ENCODE measurements around the gene EQTN. TPM values are rescaled to one million over a fixed set of nuclear protein-coding genes. Genes with fewer than 3 reads are reported as not detected.
A peak's percentile ranks its signal among the peaks of the same experiment; 100 is the strongest.

EQTN gene
- total and polyA plus RNA-seq, 2 of the 8 experiments (the other 6 are each of a cell fraction or from before 2014, with no cell fraction given): 0.23 TPM; not detected in 1

- Histone ChIP-seq H3K18ac (ENCODE audit: extremely low read depth, low read length) (no peak overlapping the region), H3K4me1 (replicated peaks in 1 of 4; ENCODE audit: control insufficient read depth in 3 of 4, insufficient read depth in 4 of 4, low read length in 3 of 4) (peaks cover 2 to 11% (median 7%) of the 10 kb centered on the region in 4 experiments; a peak in 4 of 7 replicates), H3K79me2 (ENCODE audit: control insufficient read depth in 1 of 2, insufficient read depth in 2 of 2, low read length in 2 of 2) (no peaks in the 10 kb centered on the region), H3K9ac (replicated peaks in 1 of 4; ENCODE audit: extremely low read depth in 1 of 4, low read depth in 3 of 4, low read length in 3 of 4) (no peak overlapping the region), H3K27ac (ENCODE audit: low read depth, low read length) (no peak overlapping the region; the same call in 1 of the 2 replicates), H2BK5ac (ENCODE audit: low read depth, low read length) (no peak overlapping the region), H3K4me3 (ENCODE audit: extremely low read depth in 1 of 4, insufficient read depth in 2 of 4, low read depth in 3 of 4, low read length in 4 of 4) (no peak overlapping the region), H2BK120ac (replicated peaks; ENCODE audit: low read depth, low read length) (no peak overlapping the region), H3K14ac (ENCODE audit: insufficient read length) (no peak overlapping the region), H2BK12ac (ENCODE audit: low read depth, low read length) (no peak overlapping the region), H2AFZ (ENCODE audit: low read length) (no peak overlapping the region), H3K23ac (ENCODE audit: insufficient read length) (no peak overlapping the region), H2AK5ac (ENCODE audit: low read depth, low read length) (no peak overlapping the region), H4K91ac (replicated peaks; ENCODE audit: insufficient read length, low read length) (peak overlapping the region; percentile 5), H3K4me2 (ENCODE audit: insufficient read depth in 1 of 2, low read depth in 2 of 2, low read length in 2 of 2) (no peak overlapping the region), H2BK20ac (ENCODE audit: low read length) (no peak overlapping the region), H4K20me1 (replicated peaks in 1 of 2; ENCODE audit: control insufficient read depth in 1 of 2, insufficient read depth in 2 of 2, low read length in 2 of 2) (no peaks in the 10 kb centered on the region), H3K23me2 (ENCODE audit: low read depth, low read length) (no peaks in the 10 kb centered on the region), H3K9me3 (ENCODE audit: insufficient read depth in 2 of 2, low read depth in 1 of 2, low read length in 1 of 2) (peaks cover 0 to 8% of the 10 kb centered on the region in 2 experiments; a peak in 1 of 4 replicates), H2BK15ac (ENCODE audit: low read length) (no peak overlapping the region), H3K27me3 (replicated peaks in 1 of 4; ENCODE audit: control insufficient read depth in 3 of 4, extremely low read depth in 1 of 4, insufficient read depth in 3 of 4, low read length in 3 of 4) (no peaks in the 10 kb centered on the region), H3K79me1 (ENCODE audit: low read depth, low read length) (no peaks in the 10 kb centered on the region), H3K4ac (replicated peaks; ENCODE audit: insufficient read length, low read depth, low read length) (no peak overlapping the region), H4K8ac (ENCODE audit: extremely low read depth, insufficient read depth, low read length) (no peak overlapping the region; the same call in 1 of the 2 replicates), H3K56ac (replicated peaks; ENCODE audit: insufficient read length, low read depth, low read length) (no peak overlapping the region), H4K5ac (ENCODE audit: insufficient read length, low read depth, low read length) (no peak overlapping the region), H3K36me3 (ENCODE audit: control insufficient read depth in 2 of 4, insufficient read depth in 4 of 4, low read length in 3 of 4) (0 out of 8 replicates have a peak, but pooled peaks cover 0 to 5% (median 0%) of the 10 kb centered on the region in 4 experiments)
- ChIA-PET CTCF (ENCODE audit: partially characterized antibody) (interaction anchor here (1.2 kb wide), 1 partner anchor 65 kb away, joined by 3 read pairs; no protein-coding TSS in a partner anchor), POLR2A (ENCODE audit: partially characterized antibody) (no interaction called here)
- WGBS, 2 experiments (ENCODE audit: extremely low coverage in 1 of 2, insufficient coverage in 1 of 2, insufficient read length in 1 of 2, insufficient replicate concordance in 2 of 2, low coverage in 1 of 2, low lambda C conversion rate in 2 of 2, missing lambda C conversion rate in 1 of 2): 94% methylated on average over 7 of the region's 7 CpGs; no CpG with 5 or more reads in 1 of the 2 experiments
- DNase-seq (ENCODE audit: low read depth in 1 of 2, low spot score in 2 of 2) (no peak), FAIRE-seq (no peak)
- TF ChIP-seq CEBPB (IDR thresholded peaks at IDR 0.05; ENCODE audit: low read depth, low read length) (no peak), MAX (IDR thresholded peaks at IDR 0.05) (no peak), SP4 (IDR thresholded peaks at IDR 0.05; ENCODE audit: low read length) (no peak), CBX5 (IDR thresholded peaks at IDR 0.05; ENCODE audit: low read depth, low read length) (no peak), NANOG (IDR thresholded peaks at IDR 0.05; ENCODE audit: insufficient read depth, low read depth, low read length, poor library complexity, severe bottlenecking) (no peak), KDM1A (IDR thresholded peaks at IDR 0.05; ENCODE audit: borderline replicate concordance, low read length) (no peak), ATF2 (IDR thresholded peaks at IDR 0.05; ENCODE audit: low read length) (no peak), MAFK (IDR thresholded peaks at IDR 0.05; ENCODE audit: low read depth, low read length) (no peak), BCL11A (IDR thresholded peaks at IDR 0.05; ENCODE audit: low read depth in 2 of 2, low read length in 2 of 2) (no peak), SRF (IDR thresholded peaks at IDR 0.05; ENCODE audit: low read depth, low read length) (no peak), E2F6 (IDR thresholded peaks at IDR 0.05) (no peak), CBX8 (IDR thresholded peaks at IDR 0.05; ENCODE audit: borderline replicate concordance, low read depth, low read length) (no peak)
Measured at GRCh38 chr9:27344776-27345175, 47.8 kb upstream of the EQTN start.

All from H1 (cell line).